ENCODE measurements around the gene MADD.

MADD gene

DNA sequence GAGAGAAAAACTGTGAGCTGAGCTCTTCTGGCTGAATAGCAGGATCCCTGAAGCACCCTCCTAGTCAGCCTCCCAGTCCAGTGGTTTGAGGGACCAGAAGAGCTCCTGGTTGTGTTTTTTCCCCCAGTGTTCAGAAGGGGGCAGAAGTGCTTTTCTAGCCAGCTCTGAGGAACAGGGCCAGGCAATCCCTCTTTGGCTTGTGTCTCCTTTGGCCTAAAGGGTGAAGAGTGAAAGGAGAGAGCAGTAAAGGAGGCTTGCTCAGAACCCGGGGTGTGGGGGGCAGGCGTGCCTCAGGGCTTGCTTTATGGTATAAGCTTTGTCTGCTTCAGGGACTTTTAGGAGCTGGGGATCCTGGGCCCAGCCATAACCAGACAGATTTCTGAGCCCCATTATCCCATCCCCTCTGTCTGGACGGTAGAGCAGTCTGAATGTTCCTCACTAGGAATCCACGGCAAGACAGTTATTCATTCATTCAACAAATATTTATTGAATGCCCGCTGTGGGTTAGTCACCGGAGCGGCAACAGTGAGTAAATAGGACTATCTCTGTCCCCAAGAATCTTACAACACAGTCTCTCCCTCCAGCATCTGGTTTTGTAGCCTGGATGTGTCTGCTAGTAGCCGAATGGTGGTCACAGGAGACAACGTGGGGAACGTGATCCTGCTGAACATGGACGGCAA lies 35.8 kb upstream of the MADD start:
- Histone ChIP-seq H3K27ac (replicated peaks) (no peak overlapping the region), H3K4me3 (replicated peaks; ENCODE audit: insufficient read depth, low read length) (no peak overlapping the region), H3K27me3 (ENCODE audit: insufficient read depth, poor library complexity, severe bottlenecking) (no peaks in the 10 kb centered on the region)
- peak in 1 of 2 experiments; percentile 21 for DNase-seq (ENCODE audit: low read depth in 1 of 2, low spot score in 1 of 2)
- TF ChIP-seq SPI1 (IDR thresholded peaks at IDR 0.05; ENCODE audit: borderline replicate concordance, low read depth) (no peak), CTCF (IDR thresholded peaks at IDR 0.05; ENCODE audit: insufficient read depth, low read length) (no peak), GABPA (IDR thresholded peaks at IDR 0.05; ENCODE audit: low read depth) (no peak), REST (IDR thresholded peaks at IDR 0.05; ENCODE audit: insufficient replicate concordance, low read depth) (no peak), POLR2AphosphoS5 (IDR thresholded peaks at IDR 0.05; ENCODE audit: low read depth) (no peak)

- TF ChIP-seq REST (IDR thresholded peaks at IDR 0.05; ENCODE audit: insufficient replicate concordance, low read depth) (no peak), GABPA (IDR thresholded peaks at IDR 0.05; ENCODE audit: low read depth) (no peak), SPI1 (IDR thresholded peaks at IDR 0.05; ENCODE audit: borderline replicate concordance, low read depth) (no peak)
- Histone ChIP-seq H3K27me3 (ENCODE audit: insufficient read depth, poor library complexity, severe bottlenecking) (no peaks in the 10 kb centered on the region), H3K27ac (replicated peaks) (no peak overlapping the region), H3K4me3 (replicated peaks; ENCODE audit: insufficient read depth, low read length) (no peak overlapping the region)
- DNase-seq (ENCODE audit: low read depth in 1 of 2, low spot score in 1 of 2) = no peak
These were observed 35.2 kb upstream of the MADD start for GRCh38 chr11:47234669-47235100.

DNA sequence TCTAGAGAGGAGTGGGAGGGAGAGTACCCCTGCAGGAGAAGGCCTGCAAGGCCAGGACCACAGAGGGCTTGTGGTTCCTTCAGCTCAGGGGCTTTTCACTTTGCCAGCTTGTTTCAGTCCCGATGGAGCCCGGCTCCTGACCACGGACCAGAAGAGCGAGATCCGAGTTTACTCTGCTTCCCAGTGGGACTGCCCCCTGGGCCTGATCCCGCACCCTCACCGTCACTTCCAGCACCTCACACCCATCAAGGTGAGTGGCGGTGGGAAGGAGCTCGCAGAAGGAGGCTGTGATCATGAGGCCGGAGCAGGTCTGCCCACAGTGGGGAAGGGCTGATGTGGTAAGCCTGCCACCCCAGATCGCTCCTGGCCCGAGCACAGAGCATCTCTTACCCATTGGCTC lies 34.8 kb upstream of the MADD start:
- DNase-seq (ENCODE audit: low read depth in 1 of 2, low spot score in 1 of 2) = no peak
- no peak for TF ChIP-seq REST (IDR thresholded peaks at IDR 0.05; ENCODE audit: insufficient replicate concordance, low read depth)
- no peak for TF ChIP-seq GABPA (IDR thresholded peaks at IDR 0.05; ENCODE audit: low read depth)
- no peak for TF ChIP-seq SPI1 (IDR thresholded peaks at IDR 0.05; ENCODE audit: borderline replicate concordance, low read depth)
- TF ChIP-seq CTCF (IDR thresholded peaks at IDR 0.05; ENCODE audit: insufficient read depth, low read length) = no peak
- TF ChIP-seq POLR2AphosphoS5 (IDR thresholded peaks at IDR 0.05; ENCODE audit: low read depth) = no peak
- Histone ChIP-seq H3K27ac (replicated peaks) (no peak overlapping the region), H3K27me3 (ENCODE audit: insufficient read depth, poor library complexity, severe bottlenecking) (no peaks in the 10 kb centered on the region), H3K4me3 (replicated peaks; ENCODE audit: insufficient read depth, low read length) (no peak overlapping the region)
